ENCODE results near the gene MNAT1. TPM values are rescaled to one million over a fixed set of nuclear protein-coding genes. Genes with fewer than 3 reads are reported as not detected.
"Not testable (repeated sequence)": the region's sequence is repeated elsewhere in the genome, so short reads cannot be mapped to it uniquely, and the experiment has no call there.

Gene MNAT1
- total RNA-seq, 1 donor from 2014 or later: 90.4 TPM

DNA sequence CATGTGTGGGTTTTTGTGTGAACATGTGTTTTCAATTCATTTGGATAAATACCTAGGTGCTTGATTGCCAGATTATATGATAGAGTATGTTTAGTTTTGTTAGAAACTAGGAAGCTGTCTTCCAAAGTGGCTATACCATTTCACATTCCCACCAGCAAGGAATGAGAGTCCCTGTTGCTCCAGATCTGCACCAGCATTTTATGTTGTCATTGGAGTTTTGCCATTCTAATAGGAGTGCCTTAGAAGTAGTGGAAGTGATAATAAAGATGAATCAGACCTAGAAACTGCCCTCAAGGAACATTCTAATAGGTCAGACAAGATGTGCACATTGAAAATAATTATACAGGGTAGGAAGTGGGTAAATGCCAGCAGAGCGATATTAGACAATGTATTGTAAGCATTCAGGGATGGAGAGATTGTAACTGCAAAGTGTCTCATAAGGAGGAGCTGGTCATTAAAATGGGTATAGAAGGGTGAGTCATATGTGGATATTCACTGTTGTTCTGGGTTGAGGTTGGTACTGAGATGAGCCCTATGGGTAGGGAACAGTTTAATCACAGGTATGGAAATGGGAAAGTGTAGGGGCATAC is 71.4 kb downstream of the MNAT1 start:
- no peak for DNase-seq

DNA sequence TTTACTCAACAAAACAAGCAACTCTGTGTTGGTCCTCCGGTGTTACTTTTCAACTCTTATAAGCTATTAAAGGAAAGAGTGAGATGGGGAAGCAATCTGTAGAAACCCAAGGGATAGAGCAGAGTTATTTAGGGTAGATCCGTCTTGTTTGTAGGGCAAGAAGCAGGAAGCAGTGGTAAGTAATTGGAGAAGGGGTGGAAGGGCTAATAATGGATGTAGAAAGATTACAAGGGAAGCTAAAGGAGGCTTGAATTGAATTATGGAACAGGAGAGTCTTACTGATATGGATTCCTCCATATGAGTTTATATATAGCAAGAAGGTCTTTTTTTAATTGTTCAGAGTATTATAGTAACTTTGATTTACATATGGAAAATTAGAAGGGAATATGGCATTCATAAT is 72.7 kb downstream of the MNAT1 start:
- DNase-seq: no peak

GRCh38 chr14:60807971-60808370 is 73.4 kb downstream of the MNAT1 start:
- no peak for DNase-seq

- DNase-seq: no peak
Measured at GRCh38 chr14:60812987-60813386, 78.4 kb downstream of the MNAT1 start.

- DNase-seq: no peak
Measured at GRCh38 chr14:60815371-60815770, 80.8 kb downstream of the MNAT1 start.

DNA sequence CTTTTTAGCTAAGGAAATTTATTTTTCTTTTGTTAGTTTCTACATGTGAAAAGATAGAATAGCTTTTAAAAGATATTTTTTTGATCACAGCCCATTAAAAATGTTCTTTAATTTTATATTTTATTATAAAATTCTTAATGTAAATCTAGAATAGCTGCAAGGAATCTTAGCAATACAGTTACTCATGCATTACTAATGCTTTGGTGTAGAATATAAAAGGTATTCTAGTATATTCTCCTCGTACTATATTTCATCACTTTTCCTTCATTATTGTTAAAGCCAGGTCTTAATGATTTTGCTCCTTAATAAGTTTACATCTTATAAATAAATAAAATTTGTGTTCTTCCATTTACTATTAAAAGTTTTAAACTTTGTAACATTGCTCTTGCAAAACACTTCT is 82.6 kb downstream of the MNAT1 start:
- DNase-seq: no peak

- DNase-seq: no peak
Measured at GRCh38 chr14:60819575-60819974, 85.0 kb downstream of the MNAT1 start.

DNA sequence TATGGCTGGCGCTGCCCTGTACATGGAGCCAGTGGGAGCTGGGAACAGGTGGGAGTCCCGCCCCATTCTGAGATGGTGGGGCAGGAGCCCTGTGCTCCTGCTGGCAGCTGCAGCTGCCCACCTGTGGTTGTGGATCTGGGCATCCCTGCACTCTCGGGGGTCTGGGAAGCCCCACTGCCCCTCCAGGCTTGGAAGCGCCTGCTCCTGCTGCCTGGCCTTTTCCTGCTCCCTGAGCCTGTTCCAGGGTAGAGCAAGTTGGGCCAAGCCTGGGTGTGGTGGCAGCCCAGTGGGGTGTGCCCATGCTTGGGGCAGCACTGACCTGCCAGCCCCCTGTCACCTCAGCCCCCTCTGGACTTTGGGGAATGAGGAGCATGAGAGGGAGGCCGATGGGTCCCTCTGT is 104.0 kb downstream of the MNAT1 start:
- no peak for DNase-seq

GRCh38 chr14:60839057-60839456 is 104.5 kb downstream of the MNAT1 start:
- DNase-seq: peak; percentile 25

DNA sequence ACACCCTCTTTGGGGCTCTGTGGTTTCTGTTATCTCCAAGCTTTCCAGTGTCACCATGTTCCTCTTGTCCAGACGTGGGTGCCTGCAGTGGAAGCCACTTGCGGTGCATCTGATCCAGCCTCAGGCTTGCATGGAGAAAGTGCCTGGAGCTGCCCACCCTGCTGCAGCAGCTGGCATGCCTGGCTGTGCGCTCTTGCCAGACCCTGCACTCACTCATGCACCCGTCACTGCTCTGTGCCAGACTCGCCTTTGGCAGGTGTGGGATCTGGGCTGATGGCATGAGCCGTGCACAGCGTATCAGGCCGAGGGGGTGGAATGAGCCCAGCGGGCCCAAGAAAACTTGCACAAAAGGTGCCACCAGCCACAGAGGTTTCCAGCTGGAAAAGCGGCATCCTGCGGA is 105.1 kb downstream of the MNAT1 start:
- DNase-seq: peak; percentile 89

GRCh38 chr14:60840313-60840712 is 105.8 kb downstream of the MNAT1 start:
- DNase-seq: peak; percentile 79

DNA sequence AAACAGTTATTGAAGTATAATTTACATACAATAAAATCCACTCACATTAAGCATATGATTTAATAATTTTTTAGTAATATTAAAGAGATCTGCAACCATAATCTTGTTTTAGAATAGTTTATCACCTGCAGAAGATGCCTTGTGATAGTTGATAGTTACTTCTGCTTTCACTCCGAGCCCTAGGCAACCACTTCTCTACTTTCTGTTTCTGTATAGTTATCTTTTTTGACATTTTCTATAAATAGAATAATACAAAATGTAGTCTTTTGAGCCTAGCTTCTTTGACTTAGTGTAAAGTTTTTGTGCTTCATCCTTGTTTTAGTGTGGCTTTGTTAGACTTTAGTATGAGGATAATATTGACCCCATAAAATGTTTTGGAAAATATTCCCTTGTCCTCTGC is 111.0 kb downstream of the MNAT1 start:
- no peak for DNase-seq

DNA sequence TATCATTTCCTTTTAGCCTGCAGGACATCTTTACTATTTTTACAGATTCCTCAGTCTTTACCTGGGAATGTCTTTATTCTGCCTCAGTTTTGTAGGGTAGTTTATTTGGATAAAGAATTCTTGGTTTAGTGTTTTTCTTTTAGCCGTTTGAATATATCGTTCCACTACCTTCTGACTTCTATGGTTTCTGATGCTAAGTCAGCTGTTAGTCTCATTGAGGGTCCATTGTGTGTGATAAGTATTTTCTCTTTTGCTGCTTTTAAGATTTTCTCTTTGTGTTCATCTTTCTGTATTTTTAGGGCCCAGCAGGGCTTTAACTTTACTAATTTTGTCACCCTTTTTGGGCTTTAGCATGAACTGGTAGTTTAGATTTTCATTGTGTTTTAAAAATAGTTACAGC is 113.5 kb downstream of the MNAT1 start:
- no peak for DNase-seq

- DNase-seq: not testable (repeated sequence)
Measured at GRCh38 chr14:60851692-60852091, 117.1 kb downstream of the MNAT1 start.

GRCh38 chr14:60856111-60856510 is 121.5 kb downstream of the MNAT1 start:
- DNase-seq: no peak

DNA sequence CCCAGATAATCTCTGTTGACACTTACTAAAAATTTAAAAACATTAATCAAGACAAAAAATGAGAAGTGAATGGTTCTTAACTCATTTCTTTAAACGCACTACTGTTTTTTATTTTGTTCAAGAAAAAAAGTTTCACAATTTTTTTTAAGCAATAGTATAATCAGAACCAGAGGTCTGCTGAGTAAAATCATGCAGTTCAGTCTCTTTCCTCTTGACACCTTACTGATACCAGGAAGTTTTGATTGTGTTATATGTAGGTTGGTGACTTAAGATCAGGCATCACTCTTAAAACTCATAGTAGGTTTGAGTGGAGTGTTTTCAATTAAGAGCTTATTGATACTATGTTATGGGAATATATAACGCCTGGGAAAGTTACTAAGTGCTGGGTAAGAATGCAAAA is 125.0 kb downstream of the MNAT1 start:
- no peak for DNase-seq

DNA sequence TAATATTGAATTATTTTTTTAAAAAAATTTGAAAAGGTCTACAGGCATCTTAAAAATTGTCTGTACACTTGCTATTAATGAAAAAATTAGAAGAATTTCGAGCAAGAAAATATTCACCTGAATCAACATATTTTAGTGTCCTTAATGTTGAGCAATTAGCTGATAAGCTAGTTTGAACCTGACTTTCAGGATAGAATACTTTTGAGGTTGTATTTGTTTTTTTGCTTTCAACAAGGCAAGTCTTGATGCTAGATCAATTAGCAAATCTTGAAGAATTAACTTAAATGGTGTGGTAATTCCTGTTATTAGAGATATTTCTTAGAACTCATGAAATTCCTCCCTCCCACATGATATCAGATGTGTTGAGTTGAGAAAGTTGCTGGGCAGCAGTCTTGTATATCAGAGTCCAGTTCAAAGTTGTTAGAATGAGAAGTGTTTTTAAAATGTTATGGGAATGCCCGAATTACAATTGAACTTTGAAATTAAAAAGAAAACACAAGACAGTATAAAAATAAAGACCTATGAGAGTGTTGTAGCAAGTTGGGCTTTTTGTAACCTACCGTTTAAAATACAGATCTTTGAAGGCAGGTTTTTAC is 127.1 kb downstream of the MNAT1 start:
- peak; percentile 19 for DNase-seq

GRCh38 chr14:60862283-60862682 is 127.7 kb downstream of the MNAT1 start:
- peak; percentile 95 for DNase-seq

DNA sequence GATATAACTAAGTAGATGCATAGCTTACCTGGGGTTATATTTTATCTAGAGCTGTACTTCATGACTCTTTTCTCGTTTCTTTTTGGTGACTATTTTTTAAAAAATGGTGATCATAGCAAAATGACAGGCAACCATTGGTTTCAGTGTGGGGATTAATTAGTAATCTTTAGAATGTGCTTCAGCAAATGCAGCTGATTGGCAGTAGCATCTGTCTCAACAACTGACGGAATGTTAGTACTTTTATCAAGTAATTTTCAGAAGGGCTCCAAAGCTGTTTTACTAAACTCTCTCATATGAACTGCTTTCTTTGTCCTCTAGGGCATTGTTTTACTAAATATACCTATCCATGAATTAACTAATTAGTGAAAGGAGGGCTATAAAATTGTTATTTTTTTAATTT is 128.7 kb downstream of the MNAT1 start:
- DNase-seq: peak; percentile 88

DNA sequence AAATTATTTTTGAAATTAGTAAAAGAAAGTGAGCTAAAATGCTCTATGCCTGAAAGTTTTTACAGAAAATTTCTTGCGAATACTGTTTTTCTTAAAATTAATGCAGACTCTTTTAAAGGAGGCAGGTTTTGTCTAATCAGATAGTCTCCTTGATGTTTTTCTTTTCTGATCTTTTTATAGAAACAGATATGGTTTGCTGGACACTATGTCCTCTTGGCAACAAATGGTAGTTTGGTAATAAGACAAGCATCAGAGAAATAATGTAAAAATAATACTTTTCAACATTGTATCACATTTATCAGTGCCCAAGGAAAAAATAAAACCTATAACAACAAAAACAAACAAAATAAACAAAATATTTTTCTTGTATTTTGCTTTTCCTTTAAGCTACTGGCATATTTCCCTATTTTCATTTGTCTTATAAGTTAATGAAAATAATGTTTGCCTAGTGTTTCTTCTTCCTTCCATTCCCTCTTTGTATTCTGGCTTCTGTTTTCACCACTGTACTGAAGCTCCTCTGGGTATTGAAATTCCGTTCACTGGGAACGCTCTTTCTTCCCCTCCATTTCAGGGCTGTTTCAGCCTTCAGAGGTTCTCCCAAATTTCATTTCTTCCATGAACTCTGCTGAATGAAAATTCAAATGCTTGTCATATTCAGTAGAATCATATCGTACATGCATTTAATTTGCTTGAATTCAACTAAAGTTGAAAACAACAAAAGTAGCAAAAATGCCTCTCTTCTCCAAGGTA is 131.0 kb downstream of the MNAT1 start:
- DNase-seq: peak; percentile 28

DNA sequence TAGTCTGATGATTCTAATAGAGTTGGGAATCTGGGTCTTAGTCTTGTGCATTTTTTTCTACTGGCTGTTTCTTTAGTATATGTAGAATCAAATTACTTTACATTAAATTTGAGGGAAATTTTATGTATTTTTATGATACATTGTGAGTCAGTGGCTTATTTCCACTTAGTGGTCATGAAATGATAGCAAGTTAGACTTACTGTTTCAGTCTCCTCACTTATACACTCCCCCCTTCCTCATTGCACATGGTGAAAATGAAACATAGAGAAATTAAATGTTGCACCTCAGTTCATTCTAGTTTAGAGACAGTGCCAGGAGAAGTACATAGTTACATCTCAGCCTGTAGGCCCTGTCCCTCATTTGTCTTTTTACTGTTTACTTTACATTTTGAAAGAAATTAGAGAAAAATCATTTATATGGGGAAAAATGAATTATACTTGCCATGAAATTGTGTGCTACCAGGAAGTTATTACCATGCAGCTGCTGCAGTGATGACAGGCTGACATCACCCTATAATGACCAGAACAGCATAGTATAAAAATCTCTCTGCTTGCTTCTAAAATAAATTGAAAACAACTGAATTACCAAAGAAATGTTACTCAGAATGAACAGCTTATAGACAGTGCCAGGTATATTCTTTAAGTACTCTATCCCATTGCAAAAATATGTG is 133.1 kb downstream of the MNAT1 start:
- peak; percentile 87 for DNase-seq

GRCh38 chr14:60878121-60878520 is 143.6 kb downstream of the MNAT1 start:
- DNase-seq: no peak

DNA sequence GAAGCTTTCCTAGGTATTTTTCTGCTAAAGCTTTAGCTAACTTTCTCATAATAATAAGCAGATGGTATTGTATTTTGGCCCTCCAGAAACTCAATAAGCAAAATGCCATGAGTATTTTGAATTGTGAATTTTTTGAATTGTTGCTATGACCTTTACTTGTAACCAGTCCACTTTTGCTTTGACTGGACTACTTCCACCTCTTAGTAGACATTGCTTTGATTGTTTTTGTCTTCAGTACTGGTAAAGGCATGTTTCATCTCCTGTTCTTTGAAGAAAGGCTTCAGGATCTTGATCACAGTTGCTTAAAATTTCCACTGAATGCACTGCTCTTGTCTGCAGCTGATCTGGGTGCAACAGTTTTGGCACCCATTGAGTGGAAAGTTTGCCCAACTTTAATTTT is 144.0 kb downstream of the MNAT1 start:
- peak; percentile 12 for DNase-seq

Measured in tongue (tissue), 2 donors.